ENCODE measurements around the gene MERTK.

DNA sequence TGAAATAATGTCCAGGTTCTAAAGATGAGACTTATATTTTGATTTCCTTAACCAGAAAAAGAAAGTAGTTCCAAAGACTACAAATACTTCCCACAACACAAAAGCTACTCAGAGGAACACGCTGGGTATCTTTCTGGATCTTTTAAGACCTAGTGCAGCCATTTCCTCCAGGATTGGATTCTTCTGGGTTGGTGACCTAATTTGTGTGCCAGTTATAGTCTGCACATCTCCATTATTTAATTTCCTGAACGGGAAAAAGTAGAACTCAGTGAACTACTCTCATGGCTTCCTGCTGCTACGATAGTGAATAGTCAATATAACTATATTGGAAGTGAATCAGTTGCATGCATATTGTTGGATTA is 158.2 kb downstream of the MERTK start:
- TF ChIP-seq CTCF (conservative IDR thresholded peaks at IDR 0.05 in 1 of 2, IDR thresholded peaks at IDR 0.05 in 1 of 2; ENCODE audit: low read depth in 1 of 2, low read length in 2 of 2): no peak
- TF ChIP-seq EZH2 (IDR thresholded peaks at IDR 0.05; ENCODE audit: low read length, missing control alignments): no peak
